ENCODE data around the gene KARS1.

The KARS1 gene

GRCh38 chr16:75635036-75635435, 12.4 kb downstream of the KARS1 start:
- H3K27me3 ChIP-seq = no peaks in the 10 kb centered on the region
- peaks cover 92 to 98% (median 94%) of the 10 kb centered on the region in 3 donors for H3K36me3 ChIP-seq
- intact Hi-C loops (cut with DNase I; ENCODE audit: low total_unique reads) = no loop called here
- TF ChIP-seq CTCF (IDR thresholded peaks at IDR 0.05) = no peak
- no peaks in the 10 kb centered on the region for H3K9me3 ChIP-seq
- H3K4me1 ChIP-seq = no peaks in the 10 kb centered on the region
- H3K4me3 ChIP-seq = no peak overlapping the region
- no peak for DNase-seq
- H3K27ac ChIP-seq = no peak overlapping the region

DNA sequence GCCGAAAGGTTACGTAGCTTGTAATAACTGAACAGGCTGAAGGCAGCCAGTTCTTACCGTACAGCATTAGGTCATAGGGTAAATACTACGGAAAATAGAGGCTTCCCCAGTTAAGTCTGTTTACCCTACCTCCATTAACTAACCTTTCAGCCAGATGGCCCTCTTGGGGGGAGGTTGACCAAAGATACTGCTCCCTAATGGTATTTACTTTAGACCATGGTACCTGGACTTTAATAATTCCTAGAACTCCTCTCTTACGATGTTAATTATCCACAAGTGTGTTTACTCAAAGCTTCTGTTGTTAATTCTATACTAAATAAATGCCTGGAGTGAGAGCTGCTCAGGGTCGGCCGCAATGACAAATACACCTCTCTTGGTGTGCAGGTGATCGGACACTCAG, 14.6 kb downstream of the KARS1 start:
- Histone ChIP-seq H3K27me3 (no peaks in the 10 kb centered on the region), H3K27ac (no peak overlapping the region), H3K36me3 (peaks cover 92 to 98% (median 96%) of the 10 kb centered on the region in 3 donors), H3K4me1 (no peaks in the 10 kb centered on the region), H3K4me3 (no peak overlapping the region), H3K9me3 (no peaks in the 10 kb centered on the region)
- DNase-seq = no peak
- intact Hi-C loops (cut with DNase I; ENCODE audit: low total_unique reads) = no loop called here
- TF ChIP-seq CTCF (IDR thresholded peaks at IDR 0.05) = no peak

- Histone ChIP-seq H3K4me1 (no peaks in the 10 kb centered on the region), H3K27ac (no peak overlapping the region), H3K4me3 (no peak overlapping the region), H3K9me3 (no peaks in the 10 kb centered on the region), H3K27me3 (no peaks in the 10 kb centered on the region), H3K36me3 (peaks cover 84 to 98% (median 91%) of the 10 kb centered on the region in 3 donors)
- no peak for TF ChIP-seq CTCF (IDR thresholded peaks at IDR 0.05)
- intact Hi-C loops (cut with DNase I; ENCODE audit: low total_unique reads) = no loop called here
- no peak for DNase-seq
These were observed 17.4 kb downstream of the KARS1 start for GRCh38 chr16:75630052-75630451.

DNA sequence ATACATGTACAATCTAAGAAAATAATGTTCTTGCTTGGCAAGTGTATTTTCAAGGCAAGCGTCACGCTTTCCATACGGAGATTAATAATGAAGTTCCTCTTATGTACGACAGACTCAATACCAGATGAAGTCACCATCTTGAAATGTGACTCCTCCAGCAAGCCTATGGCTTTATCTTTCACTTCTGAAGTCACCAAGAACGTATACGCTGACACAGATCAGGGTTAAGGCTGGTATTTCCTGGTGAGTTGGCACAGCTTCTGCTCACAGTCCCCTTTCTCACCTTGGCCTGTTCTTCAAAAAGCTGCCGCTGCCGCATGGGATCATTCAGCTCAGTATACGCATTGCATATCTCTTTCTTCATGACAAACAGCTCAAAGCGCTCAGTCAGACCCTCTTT, 18.3 kb downstream of the KARS1 start:
- Histone ChIP-seq H3K27ac (no peak overlapping the region), H3K36me3 (peaks cover 75 to 89% (median 82%) of the 10 kb centered on the region in 3 donors), H3K27me3 (no peaks in the 10 kb centered on the region), H3K9me3 (no peaks in the 10 kb centered on the region), H3K4me1 (no peaks in the 10 kb centered on the region), H3K4me3 (no peak overlapping the region)
- no peak for TF ChIP-seq CTCF (IDR thresholded peaks at IDR 0.05)
- intact Hi-C loops (cut with DNase I; ENCODE audit: low total_unique reads) = loop anchor here (10.0 kb wide), 1 partner anchor 136 kb away; no protein-coding TSS in a partner anchor
- no peak for DNase-seq

DNA sequence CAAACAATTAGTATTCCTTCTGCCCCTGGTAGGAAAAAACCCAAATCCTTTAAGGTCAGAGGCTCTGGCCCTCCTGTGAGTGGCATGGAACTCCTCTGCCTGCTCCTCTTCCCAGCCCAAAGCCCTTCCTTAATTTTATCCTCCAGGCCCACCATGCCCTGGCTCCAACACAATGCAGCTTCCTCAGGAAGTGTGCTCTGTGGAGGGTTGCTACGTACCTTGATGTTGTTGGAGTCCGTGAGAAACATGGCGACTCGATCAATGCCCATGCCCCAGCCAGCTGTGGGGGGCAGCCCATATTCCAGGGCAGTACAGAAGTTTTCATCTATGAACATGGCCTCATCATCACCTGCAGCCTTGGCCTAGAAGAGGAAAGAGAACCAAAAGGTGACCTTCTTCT, 19.1 kb downstream of the KARS1 start:
- intact Hi-C loops (cut with DNase I; ENCODE audit: low total_unique reads) = loop anchor here (10.0 kb wide), 1 partner anchor 136 kb away; no protein-coding TSS in a partner anchor
- Histone ChIP-seq H3K36me3 (peaks cover 67 to 81% (median 74%) of the 10 kb centered on the region in 3 donors), H3K27ac (no peak overlapping the region), H3K9me3 (no peaks in the 10 kb centered on the region), H3K4me3 (no peak overlapping the region), H3K27me3 (no peaks in the 10 kb centered on the region), H3K4me1 (peaks cover 0 to 3% (median 0%) of the 10 kb centered on the region in 4 donors)
- TF ChIP-seq CTCF (IDR thresholded peaks at IDR 0.05) = no peak
- DNase-seq = no peak

- H3K4me1 ChIP-seq = peaks cover 0 to 3% (median 0%) of the 10 kb centered on the region in 4 donors
- TF ChIP-seq CTCF (IDR thresholded peaks at IDR 0.05) = no peak
- no peak overlapping the region for H3K4me3 ChIP-seq
- DNase-seq = no peak
- H3K27me3 ChIP-seq = no peaks in the 10 kb centered on the region
- H3K36me3 ChIP-seq = peaks cover 63 to 76% (median 70%) of the 10 kb centered on the region in 3 donors
- H3K27ac ChIP-seq = no peak overlapping the region
- no peaks in the 10 kb centered on the region for H3K9me3 ChIP-seq
- intact Hi-C loops (cut with DNase I; ENCODE audit: low total_unique reads) = loop anchor here (10.0 kb wide), 1 partner anchor 137 kb away; no protein-coding TSS in a partner anchor
These were observed 19.6 kb downstream of the KARS1 start for GRCh38 chr16:75627851-75628250.

Measured in tibial artery (tissue), 4 donors.